DMS53 treated with DMSO at 0.1 percent for 48 hours (cell line): ENCODE data around the gene RPL28.

Experiments
- DNase-seq: peaks from one replicate; lab custom pipeline; 2025; ENCODE audit not compliant: unreplicated experiment; lab: John Stamatoyannopoulos, UW

Gene RPL28

GRCh38 chr19:55372316-55373081 is 13.2 kb upstream of the RPL28 start:
- DNase-seq: no peak

- no peak for DNase-seq
These were observed 12.3 kb upstream of the RPL28 start for GRCh38 chr19:55373306-55373992.

- DNase-seq: no peak
These were observed 11.6 kb upstream of the RPL28 start for GRCh38 chr19:55373993-55374757.

- DNase-seq: no peak
These were observed 9.3 kb upstream of the RPL28 start, which contains the start of gene TMEM190 for GRCh38 chr19:55376241-55376933. TSS of gene TMEM190 (plus strand) at chr19:55376826. CDS start at chr19:55376854, 28 bp downstream.

GRCh38 chr19:55377356-55378131 is 8.2 kb upstream of the RPL28 start:
- no peak for DNase-seq

- DNase-seq: no peak
These were observed 6.6 kb upstream of the RPL28 start for GRCh38 chr19:55379174-55379573.

- DNase-seq: no peak
These were observed 3.7 kb upstream of the RPL28 start for GRCh38 chr19:55382013-55382412.

- DNase-seq: no peak
These were observed 3.1 kb upstream of the RPL28 start for GRCh38 chr19:55382522-55383054.

- peak; percentile 43 for DNase-seq
These were observed 2.2 kb upstream of the RPL28 start for GRCh38 chr19:55383279-55384130.

- DNase-seq: peak; percentile 47
These were observed 1.4 kb upstream of the RPL28 start, which contains the start of gene TMEM238 for GRCh38 chr19:55384131-55384919. TSS of gene TMEM238 (minus strand) at chr19:55384292. CDS start at chr19:55384259, 33 bp downstream.

- peak; percentile 97 for DNase-seq
These were observed 610 bp upstream of the RPL28 start for GRCh38 chr19:55384920-55385723.

- DNase-seq: no peak
These were observed 800 bp downstream of the RPL28 start for GRCh38 chr19:55386493-55386971.

GRCh38 chr19:55387736-55388497 is 2.2 kb downstream of the RPL28 start:
- DNase-seq: no peak

- DNase-seq: no peak
These were observed 3.9 kb downstream of the RPL28 start for GRCh38 chr19:55389386-55390317.

- DNase-seq: no peak
These were observed 4.7 kb downstream of the RPL28 start for GRCh38 chr19:55390461-55390880.
